IPS-NIHi11 (cell line): Measurements from ENCODE around the gene LIN54.

ENCODE experiments used
- DNase-seq: peaks from one replicate; pipeline ENCODE4 v3.0.0; 2012; ENCODE audit warnings: mixed read lengths, low spot score

Gene LIN54

GRCh38 chr4:82890901-82891706 lies 119.5 kb downstream of the LIN54 start, which contains the start of gene SEC31A:
Gene SEC31A, minus strand, starts transcription at chr4:82891153. Its CDS starts 9,217 bp downstream, at chr4:82881936.
- DNase-seq = peak; percentile 95

GRCh38 chr4:82890528-82890900 lies 120.1 kb downstream of the LIN54 start:
- DNase-seq = no peak

DNA sequence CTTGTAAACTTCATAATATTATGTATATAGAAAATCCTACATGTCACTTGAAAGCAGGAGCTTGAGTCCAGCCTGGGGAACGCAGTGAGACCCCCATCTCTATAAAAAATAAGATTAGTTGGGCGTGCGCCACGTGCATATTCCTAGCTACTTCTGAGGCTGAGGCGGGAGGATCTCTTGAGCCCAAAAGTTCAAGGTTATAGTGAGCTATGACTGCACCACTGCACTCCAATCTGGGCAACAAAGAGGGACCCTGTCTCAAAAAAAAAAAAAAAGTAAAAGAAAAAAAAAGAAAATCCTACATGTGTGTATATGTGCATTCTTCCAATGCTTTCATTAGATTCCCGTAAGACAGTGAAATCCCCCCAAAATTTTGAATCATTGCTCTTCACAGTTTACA lies 121.3 kb downstream of the LIN54 start:
- no peak for DNase-seq

GRCh38 chr4:82886147-82886942 lies 124.3 kb downstream of the LIN54 start:
- no peak for DNase-seq

DNA sequence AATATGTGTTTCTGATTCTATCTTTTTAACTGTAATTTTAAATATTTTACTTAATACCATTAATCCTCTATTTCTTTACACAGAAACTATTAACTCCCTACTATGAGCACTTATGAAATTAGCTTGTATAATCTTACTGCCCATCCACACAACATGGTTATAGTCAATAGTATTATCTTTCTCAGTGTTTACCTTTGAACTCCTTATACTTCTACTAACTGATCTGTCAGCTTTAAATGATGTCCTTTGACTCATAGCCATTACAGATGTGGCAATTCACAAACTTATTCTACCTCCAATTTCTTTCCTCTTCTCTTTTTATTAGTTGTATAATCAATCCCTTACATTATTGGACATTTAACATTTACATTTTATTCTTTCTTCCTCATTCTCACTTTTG lies 125.2 kb downstream of the LIN54 start:
- no peak for DNase-seq
